ENCODE measurements around the gene KCNJ5.

DNA sequence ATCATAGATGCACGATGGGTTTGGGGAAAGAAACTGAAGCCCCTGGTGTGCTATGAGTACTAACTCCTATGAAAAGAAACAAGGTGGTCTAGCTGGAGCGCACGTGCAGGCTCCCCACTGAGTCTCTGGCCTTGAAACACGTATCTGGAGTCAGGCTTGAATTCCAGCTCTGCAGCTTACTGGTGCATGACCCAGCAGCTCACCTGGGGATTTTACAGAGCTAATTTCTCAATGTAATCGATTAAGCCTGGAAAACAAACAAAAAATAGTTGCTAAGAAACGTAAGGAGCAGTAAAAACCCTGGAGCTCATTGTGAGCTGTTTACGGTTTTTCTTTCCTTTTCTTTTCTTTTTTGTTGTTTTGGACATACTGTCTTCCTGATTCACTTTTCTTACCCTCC lies 36.3 kb upstream of the KCNJ5 start:
- TF ChIP-seq, protein P1, sequence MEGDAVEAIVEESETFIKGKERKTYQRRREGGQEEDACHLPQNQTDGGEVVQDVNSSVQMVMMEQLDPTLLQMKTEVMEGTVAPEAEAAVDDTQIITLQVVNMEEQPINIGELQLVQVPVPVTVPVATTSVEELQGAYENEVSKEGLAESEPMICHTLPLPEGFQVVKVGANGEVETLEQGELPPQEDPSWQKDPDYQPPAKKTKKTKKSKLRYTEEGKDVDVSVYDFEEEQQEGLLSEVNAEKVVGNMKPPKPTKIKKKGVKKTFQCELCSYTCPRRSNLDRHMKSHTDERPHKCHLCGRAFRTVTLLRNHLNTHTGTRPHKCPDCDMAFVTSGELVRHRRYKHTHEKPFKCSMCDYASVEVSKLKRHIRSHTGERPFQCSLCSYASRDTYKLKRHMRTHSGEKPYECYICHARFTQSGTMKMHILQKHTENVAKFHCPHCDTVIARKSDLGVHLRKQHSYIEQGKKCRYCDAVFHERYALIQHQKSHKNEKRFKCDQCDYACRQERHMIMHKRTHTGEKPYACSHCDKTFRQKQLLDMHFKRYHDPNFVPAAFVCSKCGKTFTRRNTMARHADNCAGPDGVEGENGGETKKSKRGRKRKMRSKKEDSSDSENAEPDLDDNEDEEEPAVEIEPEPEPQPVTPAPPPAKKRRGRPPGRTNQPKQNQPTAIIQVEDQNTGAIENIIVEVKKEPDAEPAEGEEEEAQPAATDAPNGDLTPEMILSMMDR (optimal IDR thresholded peaks at IDR 0.05 in 1 of 3, IDR thresholded peaks at IDR 0.05 in 1 of 3, conservative IDR thresholded peaks at IDR 0.05 in 1 of 3; ENCODE audit: extremely low read depth in 1 of 3, insufficient read depth in 2 of 3, low read length in 3 of 3) = no peak
- no peak for TF ChIP-seq EZH2 (IDR thresholded peaks at IDR 0.05; ENCODE audit: low read length)
